Activated B cell treated with CpG ODN at 0.5 μM for 24 hours (primary cell): ENCODE data around the gene EEA1. TPM values are rescaled to one million over a fixed set of nuclear protein-coding genes. Genes with fewer than 3 reads are reported as not detected.

Experiments used
- ATAC-seq: fragments of 200-7000 bp; cut with Tn5 transposase; one replicate; pipeline ENCODE4 v1.10.0; 2021; ENCODE audit warnings: low read depth, mild to moderate bottlenecking, moderate library complexity
- CTCF ChIA-PET: fragments of 350-600 bp; sonication (Branson Sonifier 250); formaldehyde crosslinking; loops from one replicate; lab custom pipeline; 2021; ENCODE audit warnings: antibody characterized with exemption; lab: Charles Lee
- POLR2A ChIA-PET: fragments of 350-600 bp; sonication (Branson Sonifier 250); formaldehyde crosslinking; loops from one replicate; lab custom pipeline; 2021; ENCODE audit warnings: antibody characterized with exemption; lab: Charles Lee
- DNase-seq: peaks from one replicate; pipeline ENCODE4 v3.0.0; 2022
- H3K27ac Mint-ChIP-seq: one replicate; pipeline ENCODE4 v1.8.0; 2020; ENCODE audit warnings: mixed read lengths
- H3K27me3 Mint-ChIP-seq: one replicate; pipeline ENCODE4 v1.8.0; 2021; ENCODE audit warnings: mixed read lengths
- H3K36me3 Mint-ChIP-seq: one replicate; pipeline ENCODE4 v1.8.0; 2021; ENCODE audit warnings: low read depth, mixed read lengths
- H3K4me1 Mint-ChIP-seq: one replicate; pipeline ENCODE4 v1.8.0; 2021; ENCODE audit warnings: mixed read lengths
- H3K4me3 Mint-ChIP-seq: one replicate; pipeline ENCODE4 v1.8.0; 2020; ENCODE audit warnings: mild to moderate bottlenecking, mixed read lengths
- H3K9me3 Mint-ChIP-seq: one replicate; pipeline ENCODE4 v1.8.0; 2020; ENCODE audit warnings: mixed read lengths
- CTCF ChIP-seq: fragments of 200-600 bp; IDR thresholded peaks from one replicate; pipeline ENCODE4 v1.8.0; 2022; ENCODE audit warnings: antibody characterized with exemption, mild to moderate bottlenecking
- intact Hi-C: fragments of 100-400 bp; cut with micrococcal nuclease; formaldehyde crosslinking; loops from one replicate; pipeline ENCODE4 v1.15.1; 2024
- total RNA-seq: library from RNA; stranded (reverse); gene quantifications from 2 replicates; pipeline ENCODE4 v1.2.3, GENCODE V29; 2022

The EEA1 gene
- total RNA-seq, 1 donor from 2014 or later, result 22.6 TPM

- H3K27ac Mint-ChIP-seq, result no peak overlapping the region
- H3K4me3 Mint-ChIP-seq, result no peak overlapping the region
- no peak for ATAC-seq
- no peak for DNase-seq
- POLR2A ChIA-PET, result no interaction called here
- no peak for TF ChIP-seq CTCF
- CTCF ChIA-PET, result no interaction called here
- no peaks in the 10 kb centered on the region for H3K9me3 Mint-ChIP-seq
- H3K4me1 Mint-ChIP-seq, result peaks cover 17% of the 10 kb centered on the region
- intact Hi-C loops, result no loop called here
- no peaks in the 10 kb centered on the region for H3K27me3 Mint-ChIP-seq
- peaks cover 22% of the 10 kb centered on the region for H3K36me3 Mint-ChIP-seq
Observed at GRCh38 chr12:92771001-92771400, 158.1 kb downstream of the EEA1 start.

- Mint-ChIP-seq H3K4me1 (peaks cover 17% of the 10 kb centered on the region), H3K36me3 (peaks cover 14% of the 10 kb centered on the region), H3K27ac (peak overlapping the region; percentile 20), H3K27me3 (no peaks in the 10 kb centered on the region), H3K9me3 (no peaks in the 10 kb centered on the region), H3K4me3 (no peak overlapping the region)
- CTCF ChIA-PET, result no interaction called here
- ATAC-seq, result no peak
- POLR2A ChIA-PET, result no interaction called here
- TF ChIP-seq CTCF, result no peak
- DNase-seq, result no peak
- intact Hi-C loops, result no loop called here
Observed at GRCh38 chr12:92769124-92769901, 159.8 kb downstream of the EEA1 start.

- CTCF ChIA-PET, result no interaction called here
- no peak for ATAC-seq
Observed at GRCh38 chr12:92765871-92766270, 163.2 kb downstream of the EEA1 start.

GRCh38 chr12:92764831-92765230, 164.3 kb downstream of the EEA1 start:
- ATAC-seq (no peak), DNase-seq (no peak)
- Mint-ChIP-seq H3K27me3 (no peaks in the 10 kb centered on the region), H3K4me1 (peaks cover 20% of the 10 kb centered on the region), H3K9me3 (no peaks in the 10 kb centered on the region), H3K4me3 (no peak overlapping the region), H3K36me3 (no peaks in the 10 kb centered on the region), H3K27ac (no peak overlapping the region)
- intact Hi-C loops, result no loop called here
- TF ChIP-seq CTCF, result no peak
- ChIA-PET POLR2A (no interaction called here), CTCF (no interaction called here)

More at GRCh38 chr12:92765871-92766270, 163.2 kb downstream of the EEA1 start:
- intact Hi-C loops, result no loop called here
- H3K9me3 Mint-ChIP-seq, result no peaks in the 10 kb centered on the region
- H3K27me3 Mint-ChIP-seq, result no peaks in the 10 kb centered on the region
- H3K27ac Mint-ChIP-seq, result no peak overlapping the region
- DNase-seq, result no peak
- POLR2A ChIA-PET, result no interaction called here
- peaks cover 21% of the 10 kb centered on the region for H3K4me1 Mint-ChIP-seq
- peaks cover 3% of the 10 kb centered on the region for H3K36me3 Mint-ChIP-seq
- H3K4me3 Mint-ChIP-seq, result no peak overlapping the region
- no peak for TF ChIP-seq CTCF

- ChIA-PET POLR2A (no interaction called here), CTCF (no interaction called here)
- ATAC-seq (no peak), DNase-seq (no peak)
- intact Hi-C loops, result no loop called here
- peaks cover 10% of the 10 kb centered on the region for H3K4me1 Mint-ChIP-seq
- no peak overlapping the region for H3K4me3 Mint-ChIP-seq
- no peaks in the 10 kb centered on the region for H3K36me3 Mint-ChIP-seq
- no peak overlapping the region for H3K27ac Mint-ChIP-seq
- no peak for TF ChIP-seq CTCF
- H3K9me3 Mint-ChIP-seq, result no peaks in the 10 kb centered on the region
- H3K27me3 Mint-ChIP-seq, result no peaks in the 10 kb centered on the region
Observed at GRCh38 chr12:92762773-92763172, 166.3 kb downstream of the EEA1 start.
